CD4-positive, alpha-beta T cell treated with Interleukin-21 for 1 hour (primary cell): Measurements from ENCODE around the gene CLEC18B.
"Not testable (repeated sequence)": the region's sequence is repeated elsewhere in the genome, so short reads cannot be mapped to it uniquely, and the experiment has no call there.

ENCODE experiments used
- DNase-seq: peaks from one replicate; pipeline ENCODE4 v3.0.0-alpha.2; 2020

CLEC18B gene

GRCh38 chr16:74443624-74444346 lies 22.5 kb upstream of the CLEC18B start:
- not testable (repeated sequence) for DNase-seq

GRCh38 chr16:74439685-74440084 lies 18.4 kb upstream of the CLEC18B start:
- no peak for DNase-seq

- DNase-seq: peak; percentile 47
Observed at GRCh38 chr16:74438492-74438979, 17.3 kb upstream of the CLEC18B start.

- DNase-seq: no peak
Observed at GRCh38 chr16:74431516-74431915, 10.2 kb upstream of the CLEC18B start.

- DNase-seq: peak; percentile 59
Observed at GRCh38 chr16:74430036-74430712, 8.9 kb upstream of the CLEC18B start.

GRCh38 chr16:74428493-74428892 lies 7.2 kb upstream of the CLEC18B start:
- not testable (repeated sequence) for DNase-seq

- DNase-seq: not testable (repeated sequence)
Observed at GRCh38 chr16:74425751-74426150, 4.5 kb upstream of the CLEC18B start.

GRCh38 chr16:74423721-74424120 lies 2.4 kb upstream of the CLEC18B start:
- not testable (repeated sequence) for DNase-seq

- DNase-seq: not testable (repeated sequence)
Observed at GRCh38 chr16:74422086-74422485, 808 bp upstream of the CLEC18B start.

GRCh38 chr16:74421482-74421785 lies 156 bp upstream of the CLEC18B start:
- DNase-seq: not testable (repeated sequence)

- DNase-seq: not testable (repeated sequence)
Observed at GRCh38 chr16:74419811-74420210, 1.5 kb downstream of the CLEC18B start.

GRCh38 chr16:74417897-74418296 lies 3.4 kb downstream of the CLEC18B start:
- DNase-seq: not testable (repeated sequence)

GRCh38 chr16:74413920-74414319 lies 7.4 kb downstream of the CLEC18B start:
- not testable (repeated sequence) for DNase-seq

- DNase-seq: not testable (repeated sequence)
Observed at GRCh38 chr16:74413485-74413884, 7.8 kb downstream of the CLEC18B start.

GRCh38 chr16:74412775-74413390 lies 8.4 kb downstream of the CLEC18B start:
- not testable (repeated sequence) for DNase-seq

- DNase-seq: not testable (repeated sequence)
Observed at GRCh38 chr16:74412138-74412774, 9.0 kb downstream of the CLEC18B start.

GRCh38 chr16:74410981-74411380 lies 10.3 kb downstream of the CLEC18B start:
- DNase-seq: not testable (repeated sequence)

GRCh38 chr16:74410057-74410957 lies 11.0 kb downstream of the CLEC18B start:
- not testable (repeated sequence) for DNase-seq

GRCh38 chr16:74409185-74409981 lies 11.9 kb downstream of the CLEC18B start:
- DNase-seq: not testable (repeated sequence)

- DNase-seq: not testable (repeated sequence)
Observed at GRCh38 chr16:74407362-74407705, 13.9 kb downstream of the CLEC18B start.

- DNase-seq: not testable (repeated sequence)
Observed at GRCh38 chr16:74406600-74407361, 14.5 kb downstream of the CLEC18B start.
